ENCODE results near the gene TYRO3.

- TF ChIP-seq CTCF (IDR thresholded peaks at IDR 0.05) (no peak), POLR2A (IDR thresholded peaks at IDR 0.05) (no peak)
Measured at GRCh38 chr15:41629883-41630282, 70.9 kb downstream of the TYRO3 start.
